Right lobe of liver (tissue), 4 donors: ENCODE measurements around the gene CFAP46.

Experiments
- POLR2A ChIP-seq: fragments of 450-650 bp; IDR thresholded peaks from one replicate; pipeline ENCODE4 v1.6.1; 2017; ENCODE audit warnings: antibody characterized with exemption, mild to moderate bottlenecking
- TF ChIP-seq, protein P1 (sequence below), 4 donors: fragments of 200-600 bp in 3 of 4; fragments of 450-650 bp in 1 of 4; IDR thresholded peaks; one replicate each; pipeline versions ENCODE4 v1.5.1 to v1.8.0; 2016 to 2022; ENCODE audit warnings: antibody characterized with exemption in 4 of 4, mild to moderate bottlenecking in 2 of 4
- donor health status: DM: no; HTN: no; CAD: no.
- donor health status: DM: no; HTN: no; CAD: no.
- donor health status: DM: no; HTN: yes; CAD: no.

DNA sequence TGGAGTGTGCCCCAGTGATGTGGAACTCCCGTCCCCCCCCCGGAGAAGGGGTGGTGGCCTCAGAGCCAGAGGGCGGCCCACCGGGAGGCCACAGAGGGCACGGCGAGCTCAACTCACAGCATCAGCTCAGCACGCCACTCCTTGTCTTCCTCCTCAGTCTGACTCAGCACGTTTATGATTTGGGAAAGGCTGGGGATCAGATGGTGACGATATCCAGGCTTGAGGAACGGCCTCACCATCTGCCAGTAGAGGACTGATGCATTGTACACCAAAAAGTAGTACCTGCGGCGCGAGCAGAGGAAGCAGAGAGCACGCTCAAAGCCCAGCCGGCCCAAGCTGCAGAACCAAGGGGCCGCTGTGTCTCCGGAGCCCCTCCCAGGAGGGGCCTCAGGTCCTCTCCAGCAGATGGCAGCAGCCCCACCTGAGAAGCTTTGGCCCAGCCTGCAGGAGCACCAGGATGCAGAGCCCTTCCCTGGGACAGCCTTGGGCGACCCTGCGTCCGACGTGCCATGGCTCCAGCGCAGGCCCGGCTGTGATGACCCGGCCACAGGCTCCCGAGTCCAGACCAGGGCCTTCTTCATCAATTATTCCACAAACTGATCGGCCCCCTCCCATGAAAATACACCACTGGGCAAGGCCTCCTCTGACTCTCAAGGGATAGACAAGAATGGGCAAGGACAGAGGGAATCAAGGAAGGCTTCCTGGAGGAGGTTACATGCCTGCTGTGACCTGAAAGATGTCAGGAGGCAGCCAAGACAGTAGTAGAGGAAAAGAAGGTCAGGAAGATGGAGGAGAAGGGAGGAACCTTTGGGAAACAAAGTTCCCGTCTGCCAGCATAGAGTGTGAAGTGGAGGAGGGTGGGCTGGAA, 3.7 kb downstream of the CFAP46 start:
- TF ChIP-seq, protein P1, sequence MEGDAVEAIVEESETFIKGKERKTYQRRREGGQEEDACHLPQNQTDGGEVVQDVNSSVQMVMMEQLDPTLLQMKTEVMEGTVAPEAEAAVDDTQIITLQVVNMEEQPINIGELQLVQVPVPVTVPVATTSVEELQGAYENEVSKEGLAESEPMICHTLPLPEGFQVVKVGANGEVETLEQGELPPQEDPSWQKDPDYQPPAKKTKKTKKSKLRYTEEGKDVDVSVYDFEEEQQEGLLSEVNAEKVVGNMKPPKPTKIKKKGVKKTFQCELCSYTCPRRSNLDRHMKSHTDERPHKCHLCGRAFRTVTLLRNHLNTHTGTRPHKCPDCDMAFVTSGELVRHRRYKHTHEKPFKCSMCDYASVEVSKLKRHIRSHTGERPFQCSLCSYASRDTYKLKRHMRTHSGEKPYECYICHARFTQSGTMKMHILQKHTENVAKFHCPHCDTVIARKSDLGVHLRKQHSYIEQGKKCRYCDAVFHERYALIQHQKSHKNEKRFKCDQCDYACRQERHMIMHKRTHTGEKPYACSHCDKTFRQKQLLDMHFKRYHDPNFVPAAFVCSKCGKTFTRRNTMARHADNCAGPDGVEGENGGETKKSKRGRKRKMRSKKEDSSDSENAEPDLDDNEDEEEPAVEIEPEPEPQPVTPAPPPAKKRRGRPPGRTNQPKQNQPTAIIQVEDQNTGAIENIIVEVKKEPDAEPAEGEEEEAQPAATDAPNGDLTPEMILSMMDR (IDR thresholded peaks at IDR 0.05), result peak in 3 of 4 donors; percentile 18 to 29 (median 26)
- TF ChIP-seq POLR2A, result no peak
